GM12801 (cell line): Measurements from ENCODE around the gene CNGA1.

Experiments used
- TF ChIP-seq, protein P1 (sequence below): IDR thresholded peaks from one replicate; pipeline ENCODE4 v1.5.1; 2011; ENCODE audit warnings: control low read depth; ENCODE audit not compliant: insufficient read length; ENCODE audit errors: extremely low read depth

CNGA1 gene

DNA sequence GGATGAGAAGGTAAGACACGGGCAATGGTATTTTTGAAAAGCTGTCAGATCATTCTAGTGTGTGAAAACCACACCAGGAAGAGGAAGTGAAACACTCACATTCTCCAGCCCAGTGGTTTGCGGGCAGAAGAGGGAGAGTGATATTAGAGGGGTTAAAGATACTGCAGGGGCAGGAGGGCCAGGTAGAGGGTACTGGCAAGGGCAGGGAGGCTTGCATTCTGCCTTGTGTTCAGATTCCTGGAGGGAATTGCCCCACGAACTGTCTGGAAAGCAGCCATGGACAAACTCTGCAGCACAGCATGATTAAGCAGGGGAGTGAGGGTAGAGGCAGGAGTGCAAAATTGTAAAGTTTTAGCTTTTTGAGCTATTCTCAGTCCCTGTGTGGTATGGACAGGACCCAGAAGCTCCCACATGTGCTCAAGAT lies 31.0 kb upstream of the CNGA1 start:
- TF ChIP-seq, protein P1, sequence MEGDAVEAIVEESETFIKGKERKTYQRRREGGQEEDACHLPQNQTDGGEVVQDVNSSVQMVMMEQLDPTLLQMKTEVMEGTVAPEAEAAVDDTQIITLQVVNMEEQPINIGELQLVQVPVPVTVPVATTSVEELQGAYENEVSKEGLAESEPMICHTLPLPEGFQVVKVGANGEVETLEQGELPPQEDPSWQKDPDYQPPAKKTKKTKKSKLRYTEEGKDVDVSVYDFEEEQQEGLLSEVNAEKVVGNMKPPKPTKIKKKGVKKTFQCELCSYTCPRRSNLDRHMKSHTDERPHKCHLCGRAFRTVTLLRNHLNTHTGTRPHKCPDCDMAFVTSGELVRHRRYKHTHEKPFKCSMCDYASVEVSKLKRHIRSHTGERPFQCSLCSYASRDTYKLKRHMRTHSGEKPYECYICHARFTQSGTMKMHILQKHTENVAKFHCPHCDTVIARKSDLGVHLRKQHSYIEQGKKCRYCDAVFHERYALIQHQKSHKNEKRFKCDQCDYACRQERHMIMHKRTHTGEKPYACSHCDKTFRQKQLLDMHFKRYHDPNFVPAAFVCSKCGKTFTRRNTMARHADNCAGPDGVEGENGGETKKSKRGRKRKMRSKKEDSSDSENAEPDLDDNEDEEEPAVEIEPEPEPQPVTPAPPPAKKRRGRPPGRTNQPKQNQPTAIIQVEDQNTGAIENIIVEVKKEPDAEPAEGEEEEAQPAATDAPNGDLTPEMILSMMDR = no peak

DNA sequence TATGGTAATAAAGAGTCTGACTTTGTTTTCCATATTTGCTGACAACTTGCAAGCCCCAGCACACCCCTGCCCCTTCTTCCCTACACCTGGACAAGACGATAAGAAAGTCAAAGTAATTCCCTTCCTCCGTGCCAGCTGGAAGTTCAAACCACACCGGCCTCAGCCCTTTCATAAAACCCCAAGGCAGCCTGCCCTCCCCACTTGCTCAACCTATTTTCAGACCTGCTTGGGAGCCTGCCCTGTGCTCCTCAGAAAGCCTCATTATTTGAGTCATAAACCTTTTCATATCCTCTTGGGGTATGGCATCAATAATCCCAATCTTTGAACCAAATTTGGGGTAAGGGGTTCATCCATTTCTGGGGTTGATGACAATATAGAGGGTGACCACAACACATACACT lies 29.6 kb upstream of the CNGA1 start:
- TF ChIP-seq, protein P1 = no peak

DNA sequence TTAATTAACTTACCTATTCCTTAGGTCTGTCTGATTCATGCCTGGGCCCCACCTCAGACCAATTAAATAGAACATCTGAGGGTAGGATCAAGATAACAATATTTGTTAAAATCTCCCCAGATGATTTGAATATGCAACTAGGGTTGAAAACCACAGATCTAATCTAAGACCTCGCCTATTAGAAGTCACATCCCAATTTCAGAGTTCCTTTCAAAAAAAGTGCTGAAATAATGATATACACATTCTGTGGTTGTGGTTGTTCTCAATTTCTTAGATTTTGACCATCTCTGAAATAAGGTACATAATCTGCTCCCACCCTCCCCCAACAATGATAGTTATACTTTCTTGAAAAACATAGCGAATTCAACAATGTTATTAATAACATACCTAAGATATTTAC lies 27.8 kb upstream of the CNGA1 start:
- TF ChIP-seq, protein P1 = no peak

DNA sequence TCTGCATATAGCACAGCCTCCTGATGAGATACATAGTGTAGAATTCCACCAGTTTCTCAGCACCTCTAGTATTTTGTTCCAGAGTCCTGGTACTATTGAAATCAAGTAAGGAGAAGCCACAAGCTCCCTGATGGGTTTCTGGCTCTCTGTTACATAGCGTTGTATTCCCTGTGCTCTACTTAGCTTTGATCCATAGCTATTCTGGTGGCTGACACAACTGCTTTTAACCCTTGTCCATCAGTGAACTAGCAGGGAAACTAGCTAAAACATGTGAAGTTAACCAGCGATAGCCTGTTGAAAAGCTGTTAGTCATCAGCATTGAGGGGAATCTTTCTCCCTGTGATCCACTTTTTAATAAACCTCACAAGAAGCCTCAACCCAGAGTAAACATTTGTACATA lies 27.0 kb upstream of the CNGA1 start:
- TF ChIP-seq, protein P1 = no peak

DNA sequence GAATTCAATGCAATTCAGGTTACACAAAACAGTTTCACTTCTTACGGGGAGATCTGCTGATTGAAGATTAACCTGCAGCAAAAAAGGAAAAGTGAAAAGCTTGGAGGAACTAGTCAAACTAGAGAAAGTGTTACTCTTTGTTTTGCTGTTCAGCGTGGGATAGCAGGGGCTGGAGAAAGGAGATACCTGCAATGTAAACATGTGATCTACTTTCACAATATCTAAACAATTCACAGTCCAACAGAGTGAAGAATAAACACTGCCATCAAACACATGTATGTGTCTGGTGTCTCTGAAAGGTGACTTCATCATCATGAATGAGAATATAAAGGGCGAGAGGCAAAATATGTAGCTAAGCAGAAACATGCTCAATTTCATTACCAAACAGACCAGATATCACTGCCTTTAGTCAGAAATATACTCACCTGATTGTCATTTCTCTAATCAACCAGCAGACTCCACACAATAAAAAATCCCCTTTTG lies 26.5 kb upstream of the CNGA1 start:
- TF ChIP-seq, protein P1 = no peak

DNA sequence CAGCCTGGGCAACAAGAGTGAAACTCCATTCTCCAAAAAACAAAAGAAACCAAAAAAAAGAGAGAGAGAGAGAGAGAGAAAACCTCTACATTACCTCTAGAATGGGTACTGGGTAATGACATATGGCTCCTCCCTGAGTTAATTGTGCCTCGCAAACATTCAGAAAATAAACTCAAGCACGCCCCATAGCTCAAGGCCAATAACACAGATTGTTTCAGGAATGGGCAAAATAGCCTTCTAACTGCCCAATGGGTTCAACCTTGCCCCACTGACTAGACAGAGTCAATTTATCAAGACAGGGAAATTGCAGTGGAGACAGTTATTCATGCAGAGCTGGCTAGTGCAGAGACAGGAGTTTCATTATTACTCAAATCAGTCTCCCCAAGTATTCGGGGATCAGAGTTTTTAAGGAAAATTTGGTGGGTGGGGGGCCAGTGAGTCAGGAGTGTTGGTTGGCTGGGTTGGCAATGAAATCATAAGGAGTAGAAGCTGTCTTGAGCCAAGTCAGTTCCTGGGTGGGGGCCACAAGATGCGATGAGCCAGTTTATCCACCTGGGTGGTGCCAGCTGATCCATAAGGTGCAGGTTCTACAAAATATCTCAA lies 25.2 kb upstream of the CNGA1 start:
- TF ChIP-seq, protein P1 = no peak

DNA sequence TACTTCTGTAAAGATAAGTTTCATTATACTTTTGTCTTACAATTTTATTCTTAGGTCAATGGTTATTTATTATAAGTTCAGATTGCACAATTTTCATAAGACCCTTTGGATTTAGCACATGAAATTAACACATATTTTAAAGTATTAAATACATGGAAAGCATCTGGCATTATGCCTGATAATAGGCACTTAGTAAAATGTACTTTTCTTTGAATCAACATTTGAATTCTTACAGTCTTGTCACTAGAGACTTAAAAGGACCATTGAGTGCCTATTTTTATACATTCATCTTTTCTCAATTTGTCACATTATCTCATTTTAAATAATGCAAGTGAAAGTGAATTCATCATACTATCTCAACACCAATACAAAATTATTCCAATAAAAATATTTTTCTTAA lies 23.1 kb upstream of the CNGA1 start:
- TF ChIP-seq, protein P1 = no peak

DNA sequence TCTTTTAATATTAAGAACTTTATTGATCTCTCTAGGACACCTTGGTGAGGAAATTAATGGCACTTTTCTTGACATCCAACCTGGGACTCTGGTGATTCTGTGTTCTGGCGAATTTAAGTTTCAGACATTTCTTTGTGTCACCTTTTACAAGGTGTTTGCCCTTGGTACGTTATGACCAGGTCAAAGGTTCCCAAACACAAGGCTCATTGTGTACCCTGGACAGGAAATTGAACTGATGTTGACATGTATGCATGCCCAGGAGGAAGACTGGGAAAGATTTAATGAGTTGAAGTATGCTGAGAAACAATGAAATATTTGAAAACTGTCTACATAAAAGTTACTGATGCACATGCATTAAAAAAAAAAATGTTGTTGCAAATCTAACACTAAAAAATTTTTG lies 22.2 kb upstream of the CNGA1 start:
- TF ChIP-seq, protein P1 = no peak
